GM18498 (cell line): ENCODE results near the gene PYGB.
"Not testable (repeated sequence)": the region's sequence is repeated elsewhere in the genome, so short reads cannot be mapped to it uniquely, and the experiment has no call there.

ENCODE experiments used
- ATAC-seq: cut with Tn5 transposase; IDR thresholded peaks from one replicate; pipeline ENCODE4 v1.9.1; 2021; ENCODE audit warnings: mild to moderate bottlenecking, moderate library complexity; ENCODE audit not compliant: unreplicated experiment

PYGB gene

DNA sequence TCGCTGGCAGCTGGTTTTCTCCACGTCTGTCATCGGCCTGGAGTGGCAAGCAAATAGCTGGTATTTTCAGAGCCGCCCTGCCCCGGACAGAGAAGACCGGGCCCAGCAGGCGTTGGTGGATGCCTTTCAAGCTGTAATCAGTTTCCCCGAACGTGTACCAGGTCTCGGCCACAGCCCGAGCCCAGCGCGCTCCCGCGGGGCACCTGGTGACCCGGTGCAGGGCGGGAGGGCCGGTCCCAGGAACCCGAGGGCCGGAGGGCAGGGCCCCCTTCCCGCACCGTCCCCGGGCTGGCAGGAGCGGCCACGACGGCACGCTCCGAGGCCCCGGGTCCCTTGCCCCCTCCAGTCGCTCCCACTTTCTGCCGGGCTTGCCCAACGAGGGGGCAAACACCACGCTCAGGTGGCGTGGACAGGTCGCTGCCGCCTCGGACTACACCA, 348 bp upstream of the PYGB start:
- peak; percentile 31 for ATAC-seq

GRCh38 chr20:25248786-25249172, 894 bp downstream of the PYGB start:
- ATAC-seq = peak; percentile 4

GRCh38 chr20:25249198-25249931, 1.5 kb downstream of the PYGB start:
- ATAC-seq = no peak

- ATAC-seq = no peak
Observed at GRCh38 chr20:25250508-25250907, 2.6 kb downstream of the PYGB start.

DNA sequence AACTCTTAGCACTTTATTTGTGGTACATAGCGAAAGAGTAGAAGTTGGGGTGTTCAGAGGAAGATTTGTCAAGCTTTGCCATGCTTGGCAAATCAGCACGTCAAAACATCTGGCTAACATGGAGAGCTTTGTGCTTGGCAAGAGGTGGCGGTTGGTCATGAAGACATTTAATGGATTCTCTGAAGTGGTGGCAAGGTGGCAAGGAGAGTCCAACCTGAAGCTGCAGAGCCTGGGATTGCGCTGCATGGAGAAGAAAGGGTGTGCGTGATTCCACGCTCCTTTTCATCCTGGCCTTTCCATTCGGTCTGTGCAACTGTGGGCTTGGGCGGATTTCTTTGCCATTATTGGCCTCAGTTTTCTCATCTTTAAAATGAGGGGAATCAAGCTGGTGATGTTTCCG, 3.1 kb downstream of the PYGB start:
- no peak for ATAC-seq

GRCh38 chr20:25251558-25251957, 3.7 kb downstream of the PYGB start:
- ATAC-seq = no peak

DNA sequence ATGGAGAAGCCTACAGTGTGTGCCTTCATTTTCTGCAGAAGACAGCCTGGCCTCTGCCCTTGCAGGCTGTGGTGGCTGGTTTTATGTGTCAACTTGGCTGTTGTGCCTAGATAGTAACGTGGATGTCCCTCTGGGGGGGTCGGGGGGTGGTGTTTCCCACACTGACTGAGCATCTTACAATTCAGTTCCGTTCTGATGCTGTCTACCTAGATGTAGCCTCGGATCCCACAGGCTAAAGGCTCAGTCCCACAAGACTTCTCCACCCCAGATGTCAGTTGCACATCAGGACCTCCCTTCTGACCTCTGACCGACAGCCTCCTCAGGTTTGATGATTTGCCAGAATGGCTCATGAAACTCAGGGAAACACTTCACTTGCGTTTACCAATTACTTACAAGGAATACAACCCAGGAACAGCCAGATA, 4.4 kb downstream of the PYGB start:
- no peak for ATAC-seq

GRCh38 chr20:25252686-25253421, 5.0 kb downstream of the PYGB start:
- ATAC-seq = no peak

DNA sequence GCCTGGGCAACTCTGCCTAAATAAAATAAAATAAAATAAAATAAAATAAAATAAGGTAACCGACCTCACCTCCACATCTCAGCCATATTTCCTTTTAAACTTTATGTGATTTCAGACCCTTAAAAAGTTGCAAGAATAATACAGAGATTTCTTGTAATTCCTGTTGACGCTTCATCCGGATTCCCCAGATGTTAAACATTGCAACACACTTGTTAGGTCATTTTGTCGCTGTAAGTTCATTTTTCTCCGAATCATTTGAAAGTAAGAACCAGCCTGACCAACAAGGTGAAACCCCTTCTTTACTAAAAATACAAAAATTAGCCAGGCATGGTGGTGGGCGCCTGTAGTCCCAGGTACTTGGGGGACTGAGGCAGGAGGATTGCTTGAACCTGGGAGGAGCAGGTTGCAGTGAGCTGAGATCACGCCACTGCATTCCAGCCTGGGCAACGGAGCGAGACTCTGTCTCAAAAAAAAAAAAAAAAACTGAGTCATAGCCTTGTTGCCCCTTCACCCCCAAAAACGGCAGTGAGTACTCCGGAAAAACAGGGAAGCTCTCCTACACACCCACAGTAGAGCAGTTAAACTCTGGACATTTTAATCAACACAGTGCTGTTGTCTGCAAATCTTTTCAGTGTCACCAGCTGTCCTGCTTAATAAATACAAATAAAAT, 5.9 kb downstream of the PYGB start:
- no peak for ATAC-seq

- no peak for ATAC-seq
Observed at GRCh38 chr20:25254571-25254970, 6.7 kb downstream of the PYGB start.

GRCh38 chr20:25254986-25255680, 7.2 kb downstream of the PYGB start:
- no peak for ATAC-seq

DNA sequence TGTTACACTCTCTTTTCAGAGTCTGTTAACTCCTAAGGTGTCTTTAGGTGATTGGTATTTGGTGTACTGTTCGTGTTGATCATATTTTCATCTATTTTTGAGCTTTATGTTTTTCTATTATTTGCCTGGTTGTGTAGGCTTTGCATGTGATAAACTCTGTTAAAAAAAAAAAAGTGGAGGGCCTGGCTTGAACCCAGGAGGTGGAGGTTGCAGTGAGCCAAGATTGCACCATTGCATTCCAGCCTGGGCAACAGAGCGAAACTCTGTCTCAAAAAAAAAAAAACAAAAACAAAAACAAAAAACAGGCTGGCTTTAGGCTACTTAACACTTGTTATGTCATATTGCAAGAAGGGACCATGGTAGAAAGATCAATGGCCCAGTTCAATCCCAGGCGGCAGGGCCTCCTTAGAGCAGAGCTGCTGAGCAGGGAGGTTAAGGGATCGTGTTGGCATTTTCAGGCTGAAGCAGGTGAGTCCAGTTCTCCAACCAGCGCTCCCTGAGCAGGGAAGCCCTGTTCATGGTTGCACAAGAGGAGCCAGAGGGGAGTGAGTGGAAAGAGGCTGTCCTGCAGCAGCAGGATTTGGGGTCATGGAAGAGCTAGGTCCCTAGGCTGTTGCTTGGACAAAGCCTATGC, 8.5 kb downstream of the PYGB start:
- ATAC-seq = no peak

DNA sequence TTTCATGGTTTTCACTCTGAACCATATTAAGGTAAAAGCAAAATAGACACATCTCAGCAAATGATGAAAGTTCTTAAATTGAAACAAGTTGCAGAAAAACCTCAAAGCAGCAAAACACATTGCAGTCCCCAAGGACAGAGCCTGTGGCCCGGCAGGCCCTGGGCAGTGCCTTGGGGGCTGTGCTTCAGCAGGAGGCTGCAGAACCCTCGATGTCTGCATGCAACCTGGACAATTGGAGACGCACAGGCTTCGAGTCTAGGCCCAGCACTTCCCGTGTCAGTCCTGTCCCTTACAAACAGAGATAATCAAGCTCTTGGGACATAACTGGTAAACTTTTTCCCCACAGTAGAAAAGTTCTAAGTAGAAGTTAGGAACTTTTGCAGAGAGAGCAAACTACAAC, 9.2 kb downstream of the PYGB start:
- ATAC-seq = no peak

DNA sequence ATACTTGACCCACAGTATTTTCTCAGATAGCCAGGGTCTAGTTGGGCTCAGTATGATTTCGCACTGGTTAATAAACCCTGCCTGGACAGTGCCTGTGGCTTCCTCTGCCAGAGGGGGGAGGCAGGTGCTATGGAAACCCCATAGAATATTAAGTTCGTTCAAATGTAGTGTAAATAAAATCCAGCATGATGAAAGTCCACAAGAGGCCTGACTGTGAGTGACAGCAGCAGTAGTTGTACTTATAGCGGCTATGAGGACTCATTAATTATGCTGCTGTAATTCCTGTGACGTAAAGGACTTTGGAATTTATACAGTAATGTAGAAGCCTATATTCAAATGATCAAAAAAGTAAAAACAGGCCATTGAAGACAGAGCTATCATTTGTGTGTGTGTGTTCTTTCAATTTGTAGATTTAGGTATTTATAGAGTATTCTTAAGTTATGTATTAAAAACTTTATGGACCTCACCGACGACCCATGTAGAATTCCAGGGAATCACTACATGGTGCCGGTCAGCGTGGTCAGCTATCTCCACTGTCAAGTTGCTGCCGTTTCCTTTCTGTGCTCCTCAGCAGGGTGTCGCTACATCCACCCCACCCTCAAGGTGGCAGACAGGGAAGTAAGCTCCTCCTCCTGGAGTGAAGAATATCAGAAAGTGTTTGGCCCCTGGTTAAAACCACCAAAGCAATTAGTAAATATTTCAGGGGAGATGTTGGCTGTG, 10.0 kb downstream of the PYGB start:
- ATAC-seq = no peak

GRCh38 chr20:25258476-25258805, 10.6 kb downstream of the PYGB start:
- no peak for ATAC-seq

DNA sequence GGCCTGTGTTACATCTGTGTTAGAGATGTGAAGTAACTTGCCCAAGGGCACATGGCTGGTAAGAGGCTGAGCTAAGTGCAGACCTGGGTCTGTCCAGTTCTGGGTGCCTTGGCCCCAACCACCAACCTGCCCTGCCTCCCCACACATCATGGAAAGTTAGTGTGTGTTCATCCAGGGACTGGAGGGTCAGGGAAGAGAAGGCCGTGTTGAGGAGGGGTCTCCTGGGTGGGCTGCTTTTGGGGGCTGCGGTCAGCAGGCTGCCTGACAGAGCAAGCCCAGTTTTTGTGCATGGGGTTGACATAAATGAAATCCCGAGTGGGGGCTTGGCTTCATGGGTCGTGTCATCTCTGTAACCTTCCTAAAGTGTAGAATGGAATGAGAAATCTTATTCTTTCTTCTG, 10.9 kb downstream of the PYGB start:
- ATAC-seq = no peak

DNA sequence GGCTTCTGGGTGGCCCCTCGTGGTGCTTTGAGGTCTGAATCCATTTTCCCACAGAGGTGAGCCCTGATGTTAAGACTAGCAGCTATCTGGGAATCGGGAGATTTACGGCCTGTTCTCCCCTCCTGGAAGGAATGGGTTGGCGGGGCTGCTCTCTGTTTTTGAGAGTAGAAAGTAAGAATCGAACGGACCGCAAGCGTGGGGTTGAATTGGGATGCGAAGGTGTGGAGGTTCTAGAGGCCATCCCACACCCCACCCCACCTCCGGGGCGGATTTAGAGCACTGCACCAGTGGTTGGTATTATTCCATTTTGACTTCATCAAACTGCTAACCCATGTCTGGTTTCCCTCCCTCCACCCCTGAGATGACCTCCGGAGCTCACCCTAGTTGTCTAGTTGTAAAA, 11.5 kb downstream of the PYGB start:
- ATAC-seq = no peak

DNA sequence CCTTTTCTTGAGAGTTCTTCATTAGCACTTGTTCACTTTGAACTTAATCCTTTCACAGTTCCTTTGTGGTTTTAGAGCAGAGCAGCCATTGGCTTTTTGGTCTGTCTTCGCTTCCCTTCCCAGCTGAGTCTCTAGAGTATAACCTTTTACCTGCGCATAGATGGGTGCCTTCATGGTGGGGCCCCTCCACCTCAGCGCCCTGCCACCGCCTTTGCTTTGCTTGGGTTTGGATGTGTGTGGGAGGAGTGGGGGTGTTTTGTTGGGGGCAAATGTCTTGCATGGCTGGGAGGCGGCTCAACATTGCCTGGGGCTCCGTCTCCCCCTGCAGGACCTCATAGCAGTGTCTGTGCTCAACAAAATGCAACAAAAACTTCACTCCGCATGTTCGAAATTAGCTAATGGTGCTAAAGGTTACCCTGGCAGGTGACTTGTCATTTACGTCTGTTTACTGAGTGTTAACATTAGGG, 11.9 kb downstream of the PYGB start:
- ATAC-seq = no peak

- ATAC-seq = not testable (repeated sequence)
Observed at GRCh38 chr20:25260770-25261437, 13.0 kb downstream of the PYGB start.
